Ovary (tissue), 3 donors: Measurements from ENCODE around the gene PFN2.
A peak's percentile ranks its signal among the peaks of the same experiment; 100 is the strongest.

Experiments used
- CTCF ChIP-seq, 3 donors: fragments of 450-650 bp in 2 of 3; fragments of 200-600 bp in 1 of 3; IDR thresholded peaks; one replicate each; pipeline versions ENCODE4 v1.5.1 to v1.8.0; 2016 to 2022; ENCODE audit warnings: antibody characterized with exemption in 3 of 3, mild to moderate bottlenecking in 1 of 3
- POLR2A ChIP-seq: fragments of 450-650 bp; IDR thresholded peaks from one replicate; pipeline ENCODE4 v1.6.1; 2017; ENCODE audit warnings: antibody characterized with exemption, mild to moderate bottlenecking, moderate library complexity
- donor health status: DM: no; HTN: no; CAD: no.

GRCh38 chr3:149970716-149971402 lies at the start of gene PFN2:
- TF ChIP-seq CTCF (IDR thresholded peaks at IDR 0.05) (peak in 1 of 3 donors; percentile 17), POLR2A (peak; percentile 25)
